HepG2 (cell line): ENCODE data around the gene SYT9. TPM values are rescaled to one million over a fixed set of nuclear protein-coding genes. Genes with fewer than 3 reads are reported as not detected.

ENCODE experiments used
- ATAC-seq: fragments of 200-7000 bp; cut with Tn5 transposase; 3 replicates; pipeline ENCODE4 v1.9.1; 2020; ENCODE audit warnings: mild to moderate bottlenecking, moderate library complexity
- BruUV-seq: library from RNA; stranded (reverse); fragments of 400-500 nt; replicated peaks from 2 replicates; lab custom pipeline; 2021; lab: Mats Ljungman, UMichigan
- CTCF ChIA-PET: fragments of 300-600 bp; formaldehyde crosslinking; extraction: SDS; loops from one replicate; lab custom pipeline; 2021; ENCODE audit warnings: low total read pairs, inconsistent platforms, low intra/inter-chr PET ratio; lab: Yijun Ruan, JAX
- POLR2A ChIA-PET: fragments of 350-600 bp; sonication (Branson Sonifier 250); formaldehyde crosslinking; loops from one replicate; lab custom pipeline; 2020; ENCODE audit warnings: antibody characterized with exemption, inconsistent platforms; lab: Yijun Ruan, JAX
- DNase-seq: peaks from one replicate; pipeline ENCODE4 v3.0.0-alpha.2; 2015; ENCODE audit warnings: low spot score
- FAIRE-seq: peaks from 3 replicates; lab custom pipeline; 2011; peaks lifted over from hg19 to GRCh38; lab: Jason Lieb, UNC
- H2AFZ ChIP-seq: one replicate; pipeline ENCODE4 v1.6.1; 2011; ENCODE audit warnings: low read length, inconsistent platforms
- H3K27ac ChIP-seq: fragments of 300-600 bp; 3 replicates; pipeline ENCODE4 v1.8.0; 2011; ENCODE audit warnings: mixed run types, mild to moderate bottlenecking, mixed read lengths, low read length, inconsistent platforms; ENCODE audit not compliant: insufficient read depth; ENCODE audit errors: extremely low read length
- H3K27me3 ChIP-seq, 2 experiments: fragments of 200-600 bp in 1 of 2; 2 replicates in 1 of 2; 3 replicates in 1 of 2; pipeline versions ENCODE4 v1.6.0 to v1.8.0; 2011; ENCODE audit warnings: low read length in 2 of 2, mild to moderate bottlenecking in 2 of 2, moderate library complexity in 2 of 2, inconsistent platforms in 1 of 2; ENCODE audit not compliant: insufficient read depth in 2 of 2, control insufficient read depth in 1 of 2
- H3K36me3 ChIP-seq, 2 experiments: fragments of 200-600 bp in 1 of 2; replicated peaks in 1 of 2; 2 replicates in 1 of 2; 3 replicates in 1 of 2; pipeline versions ENCODE4 v1.5.1 to v1.8.0; 2011; ENCODE audit warnings: low read length in 2 of 2, inconsistent platforms in 1 of 2; ENCODE audit not compliant: insufficient read depth in 2 of 2, control insufficient read depth in 1 of 2
- H3K4me1 ChIP-seq: 2 replicates; pipeline ENCODE4 v1.5.1; 2012; ENCODE audit warnings: low read length, inconsistent platforms; ENCODE audit not compliant: insufficient read depth
- H3K4me2 ChIP-seq: 2 replicates; pipeline ENCODE4 v1.6.0; 2011; ENCODE audit warnings: low read depth, low read length, inconsistent platforms
- H3K4me3 ChIP-seq, 3 experiments: fragments of 200-600 bp in 1 of 3; sonication (generic), shearing (Covaris generic) in 1 of 3; replicated peaks in 1 of 3; 2 replicates each; pipeline ENCODE4 v1.5.1; 2011 to 2016; ENCODE audit warnings: low read length in 3 of 3, inconsistent platforms in 2 of 3, low read depth in 2 of 3, mild to moderate bottlenecking in 2 of 3, control low read depth in 1 of 3, mixed read lengths in 1 of 3; ENCODE audit not compliant: insufficient read depth in 1 of 3
- H3K79me2 ChIP-seq: one replicate; pipeline ENCODE4 v1.6.1; 2011; ENCODE audit warnings: low read length, inconsistent platforms; ENCODE audit not compliant: insufficient read depth
- H3K9ac ChIP-seq: 2 replicates; pipeline ENCODE4 v1.6.0; 2011; ENCODE audit warnings: mild to moderate bottlenecking, low read depth, low read length, inconsistent platforms; ENCODE audit not compliant: insufficient read depth
- H3K9me3 ChIP-seq: 2 replicates; pipeline ENCODE4 v1.5.1; 2012; ENCODE audit warnings: mild to moderate bottlenecking, low read length
- H4K20me1 ChIP-seq: 2 replicates; pipeline ENCODE4 v1.6.0; 2011; ENCODE audit warnings: inconsistent platforms, mild to moderate bottlenecking, low read length, moderate library complexity; ENCODE audit not compliant: insufficient read depth
- AGO2 ChIP-seq: fragments of 200-400 bp; formaldehyde crosslinking; optimal IDR thresholded peaks from 2 replicates; pipeline ENCODE3; 2017; ENCODE audit warnings: mild to moderate bottlenecking, low read depth, low read length, moderate library complexity
- IRX3 ChIP-seq: sonication (generic); formaldehyde crosslinking; IDR thresholded peaks from 2 replicates; pipeline ENCODE4 v1.8.1; 2023; ENCODE audit warnings: mild to moderate bottlenecking, low read depth, missing genetic modification reagents, borderline replicate concordance
- NFE2L2 ChIP-seq: fragments of 150-350 bp; IDR thresholded peaks from 2 replicates; pipeline ENCODE4 v1.6.1; 2014; ENCODE audit warnings: low read length
- PATZ1 ChIP-seq: sonication (generic); formaldehyde crosslinking; IDR thresholded peaks from 2 replicates; pipeline ENCODE4 v1.4.0; 2020; ENCODE audit warnings: missing genetic modification reagents
- WGBS: methylation state at CpG from one replicate; pipeline ENCODE4 v1.1.6; 2017; ENCODE audit warnings: low lambda C conversion rate; 5-methylcytosine and 5-hydroxymethylcytosine counted together
- in situ Hi-C: cut with HindIII; loops from 2 replicates; pipeline ENCODE4 v1.10.0; 2017; ENCODE audit warnings: low pct_unique_long_range_greater_than_20kb; ENCODE audit not compliant: extremely low pct_ligation_motif_present
- intact Hi-C: fragments of 100-400 bp; cut with micrococcal nuclease; formaldehyde crosslinking; loops from one replicate; pipeline ENCODE4 v1.10.0; 2022; ENCODE audit not compliant: unreplicated experiment
- polyA plus RNA-seq, 8 experiments: library from polyadenylated mRNA; depleted of rRNA in 3 of 8; stranded (reverse) in 7 of 8; unstranded in 1 of 8; fragments of >200 nt; fragmentation: Illumina TruSeq in 4 of 8; extraction: Trizol in 4 of 8; gene quantifications; 2 replicates each; pipeline versions ENCODE4 v1.2.1 to v1.2.3, GENCODE V29; 2011 to 2016; ENCODE audit warnings: low read depth in 4 of 8, missing spikeins in 1 of 8, mixed read lengths in 1 of 8; ENCODE audit not compliant: insufficient read depth in 1 of 8
- total RNA-seq, 5 experiments: library from RNA; depleted of rRNA; stranded (reverse); fragments of >200 nt; fragmentation: Illumina TruSeq; extraction: Trizol; gene quantifications; 2 replicates each; pipeline ENCODE4 v1.2.3, GENCODE V29; 2016; ENCODE audit warnings: low read depth in 1 of 5
- TF ChIP-seq, protein P1 (sequence below): sonication (generic); formaldehyde crosslinking; conservative IDR thresholded peaks from 2 replicates; pipeline ENCODE4 v1.8.0; 2022; ENCODE audit warnings: low read depth, missing genetic modification reagents

Gene SYT9
- total and polyA plus RNA-seq, 2 of the 13 experiments (the other 11 are each of a cell fraction or from before 2014, with no cell fraction given), result not detected

DNA sequence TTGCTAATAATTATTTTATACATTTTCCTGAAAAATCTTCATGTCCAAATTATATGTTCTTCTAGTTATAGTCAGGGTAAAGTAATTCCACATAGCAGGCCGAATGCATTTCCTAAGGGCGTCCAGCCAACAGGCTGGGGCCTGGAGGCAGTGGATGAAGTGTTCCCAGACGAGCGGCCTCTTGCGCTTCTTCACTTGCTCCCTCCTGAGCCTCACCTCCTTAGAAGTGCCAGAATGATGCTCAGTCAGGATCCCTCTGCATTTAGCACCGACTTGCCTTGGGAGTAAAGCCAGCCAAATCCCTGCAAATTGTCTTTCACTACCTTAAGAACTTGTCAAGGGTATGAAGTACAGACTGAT, 235.1 kb downstream of the SYT9 start (continued):
- TF ChIP-seq PATZ1, result no peak
- TF ChIP-seq, all 625 proteins: peak for 0

- H3K36me3 ChIP-seq, result no peaks in the 10 kb centered on the region
- no peak for DNase-seq
- H3K4me1 ChIP-seq, result peaks cover 15% of the 10 kb centered on the region; the same call in 1 of the 2 replicates
- H3K9me3 ChIP-seq, result no peaks in the 10 kb centered on the region
- no peak overlapping the region for H3K27ac ChIP-seq
- CTCF ChIA-PET, result no interaction called here
- no peak overlapping the region for H3K4me2 ChIP-seq
- BruUV-seq, result no TSS peak
- H3K4me3 ChIP-seq, result no peak overlapping the region
- TF ChIP-seq IRX3 (CRISPR knock-in tag) (no peak), AGO2 (no peak), NFE2L2 (no peak)
- TF ChIP-seq, protein P1, sequence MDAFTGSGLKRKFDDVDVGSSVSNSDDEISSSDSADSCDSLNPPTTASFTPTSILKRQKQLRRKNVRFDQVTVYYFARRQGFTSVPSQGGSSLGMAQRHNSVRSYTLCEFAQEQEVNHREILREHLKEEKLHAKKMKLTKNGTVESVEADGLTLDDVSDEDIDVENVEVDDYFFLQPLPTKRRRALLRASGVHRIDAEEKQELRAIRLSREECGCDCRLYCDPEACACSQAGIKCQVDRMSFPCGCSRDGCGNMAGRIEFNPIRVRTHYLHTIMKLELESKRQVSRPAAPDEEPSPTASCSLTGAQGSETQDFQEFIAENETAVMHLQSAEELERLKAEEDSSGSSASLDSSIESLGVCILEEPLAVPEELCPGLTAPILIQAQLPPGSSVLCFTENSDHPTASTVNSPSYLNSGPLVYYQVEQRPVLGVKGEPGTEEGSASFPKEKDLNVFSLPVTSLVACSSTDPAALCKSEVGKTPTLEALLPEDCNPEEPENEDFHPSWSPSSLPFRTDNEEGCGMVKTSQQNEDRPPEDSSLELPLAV (CRISPR knock-in tag), result no peak
- POLR2A ChIA-PET, result no interaction called here
- intact Hi-C loops (no loop called here), in situ Hi-C loops (no loop called here)
- H2AFZ ChIP-seq, result no peak overlapping the region
- WGBS, result 66% methylated on average over 2 of the region's 2 CpGs
- no peaks in the 10 kb centered on the region for H4K20me1 ChIP-seq
- H3K9ac ChIP-seq, result no peak overlapping the region
- ATAC-seq, result no peak
- no peak for FAIRE-seq
- H3K27me3 ChIP-seq, result 0 out of 5 replicates have a peak, but pooled peaks cover 0 to 11% of the 10 kb centered on the region in 2 experiments
- no peaks in the 10 kb centered on the region for H3K79me2 ChIP-seq
Observed at GRCh38 chr11:7487360-7487759, 235.7 kb downstream of the SYT9 start.
